ENCODE measurements around the gene PPP1R13B. TPM values are rescaled to one million over a fixed set of nuclear protein-coding genes. Genes with fewer than 3 reads are reported as not detected.
A peak's percentile ranks its signal among the peaks of the same experiment; 100 is the strongest.

PPP1R13B gene
- total RNA-seq, 1 donor from 2014 or later, result 9.6 TPM

DNA sequence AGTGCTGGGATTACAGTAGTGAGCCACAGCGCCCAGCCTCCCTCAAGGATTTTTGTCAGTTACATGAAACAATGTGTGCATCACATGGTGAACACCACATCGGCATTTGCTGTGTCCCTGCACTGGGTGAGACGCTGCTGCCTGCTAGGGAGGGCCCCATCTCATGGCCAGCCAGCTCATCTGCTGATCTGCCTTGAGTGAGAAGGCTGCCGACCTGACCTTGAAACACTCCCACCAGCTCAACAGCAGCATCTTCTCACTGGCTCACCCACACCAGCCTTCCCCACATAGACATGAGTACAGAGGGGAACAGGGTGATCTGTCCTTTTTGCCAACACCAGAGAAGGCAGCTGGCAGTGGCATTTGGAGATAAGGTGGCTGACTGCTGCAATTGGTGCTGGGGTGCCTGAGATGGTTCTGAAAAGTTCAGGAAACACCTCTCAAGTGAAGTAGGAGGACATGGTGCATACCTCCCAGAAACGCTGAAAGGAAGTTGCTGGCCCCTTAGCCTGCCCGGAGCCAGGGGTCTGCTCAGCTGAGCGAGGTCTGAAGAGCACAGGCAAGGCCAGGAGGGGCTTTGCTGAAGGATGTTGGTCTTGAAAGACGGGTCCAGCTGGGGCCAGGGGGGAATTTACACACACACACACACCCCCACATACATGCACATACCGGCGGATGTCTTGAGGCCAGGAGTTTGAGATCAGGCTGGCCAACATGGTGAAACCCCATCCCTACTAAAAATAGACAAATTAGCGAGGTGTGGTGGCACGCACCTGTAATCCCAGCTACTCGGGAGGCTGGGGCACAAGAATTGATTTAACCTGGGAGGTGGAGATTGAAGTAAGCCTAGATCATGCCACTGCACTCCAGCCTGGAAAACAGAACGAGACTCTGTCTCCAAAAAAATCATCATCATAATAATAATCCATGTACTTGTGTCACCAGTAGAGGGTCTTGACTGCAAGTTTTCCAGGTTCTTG is 14.3 kb upstream of the PPP1R13B start:
- H3K4me3 Mint-ChIP-seq, result no peak overlapping the region
- peaks cover 7% of the 10 kb centered on the region for H3K27me3 Mint-ChIP-seq (ENCODE audit: insufficient read depth)
- no peak for DNase-seq (ENCODE audit: low spot score)
- no peak overlapping the region for H3K27ac Mint-ChIP-seq
- no peaks in the 10 kb centered on the region for H3K36me3 Mint-ChIP-seq (ENCODE audit: low read depth)
- no peaks in the 10 kb centered on the region for H3K4me1 Mint-ChIP-seq (ENCODE audit: low read depth)
- H3K9me3 Mint-ChIP-seq, result no peaks in the 10 kb centered on the region
- intact Hi-C loops (cut with micrococcal nuclease), result no loop called here

DNA sequence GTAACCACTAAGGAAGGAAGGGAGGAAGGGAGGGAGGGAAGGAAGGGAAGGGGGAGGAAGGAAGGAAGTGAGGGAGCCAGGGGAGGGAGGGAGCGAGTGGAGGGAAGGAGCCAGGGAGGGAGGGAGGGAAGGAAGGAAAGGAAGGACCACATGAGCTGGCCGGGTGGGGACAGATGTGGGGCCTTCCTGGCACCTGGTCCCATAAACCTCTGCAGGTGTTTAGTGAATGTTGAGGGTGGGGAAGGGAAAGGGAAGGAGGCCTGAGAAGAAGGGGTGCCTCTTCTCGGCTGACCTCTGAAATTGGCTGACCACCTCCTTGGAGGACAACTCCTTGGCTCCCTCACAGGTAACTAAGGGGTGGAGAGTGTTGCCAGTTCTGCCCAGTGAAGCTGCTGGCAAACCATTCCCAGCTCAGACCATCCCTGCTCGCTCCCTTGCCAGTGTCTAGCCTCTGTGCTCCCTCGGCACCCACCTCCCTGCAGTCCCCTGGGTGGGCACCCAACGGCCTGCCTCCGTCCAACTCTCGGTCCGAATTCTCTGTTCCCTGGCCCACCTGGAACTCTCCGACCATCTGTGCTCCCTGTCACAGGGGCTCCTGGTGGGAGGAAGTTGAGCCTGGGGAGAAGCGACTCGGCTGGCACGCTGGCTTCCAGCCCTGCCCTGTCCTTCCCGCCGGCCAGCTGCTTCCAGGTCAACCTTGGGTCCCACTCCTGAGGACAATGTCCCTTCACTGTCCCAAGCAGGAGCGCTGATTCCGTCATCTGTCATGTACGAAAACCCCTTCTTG is 12.2 kb upstream of the PPP1R13B start:
- DNase-seq (ENCODE audit: low spot score), result no peak

DNA sequence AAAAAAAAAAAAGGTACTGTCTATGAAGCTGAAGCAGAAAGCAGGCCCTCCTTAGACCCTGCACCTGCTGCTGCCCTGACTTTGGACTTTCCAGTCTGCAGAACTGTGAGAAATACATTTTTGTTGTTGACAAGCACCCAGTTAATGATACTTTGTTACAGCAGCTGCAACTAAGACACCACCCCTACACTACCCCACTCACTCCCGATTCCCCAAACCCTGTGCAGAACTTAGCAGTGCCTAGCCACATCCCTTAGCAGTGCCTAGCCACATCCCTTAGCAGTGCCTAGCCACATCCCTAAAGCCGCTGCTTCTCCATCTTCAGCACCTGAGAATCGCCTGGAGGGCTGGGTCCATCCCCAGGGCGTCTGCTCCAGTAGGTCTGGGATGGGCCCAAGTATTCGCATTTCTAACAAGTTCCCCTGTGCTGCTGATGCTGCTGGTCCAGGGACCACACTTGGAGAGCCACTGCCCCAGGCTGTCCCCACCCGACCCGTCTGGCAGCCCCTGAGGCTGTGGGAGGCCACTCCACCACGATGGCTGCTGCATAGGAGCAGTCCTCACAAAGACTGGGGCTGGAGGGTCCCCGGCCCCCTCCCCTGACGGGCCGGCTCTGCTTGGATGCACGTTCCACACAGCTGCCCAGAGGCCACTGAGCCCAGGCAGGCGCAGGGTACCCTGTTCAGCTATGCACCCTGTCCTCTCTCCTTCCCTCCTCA is 10.8 kb upstream of the PPP1R13B start:
- H3K4me3 Mint-ChIP-seq, result no peak overlapping the region
- H3K4me1 Mint-ChIP-seq (ENCODE audit: low read depth), result no peaks in the 10 kb centered on the region
- H3K9me3 Mint-ChIP-seq, result no peaks in the 10 kb centered on the region
- intact Hi-C loops (cut with micrococcal nuclease), result no loop called here
- no peak for DNase-seq (ENCODE audit: low spot score)
- H3K27me3 Mint-ChIP-seq (ENCODE audit: insufficient read depth), result peaks cover 4% of the 10 kb centered on the region
- no peaks in the 10 kb centered on the region for H3K36me3 Mint-ChIP-seq (ENCODE audit: low read depth)
- H3K27ac Mint-ChIP-seq, result no peak overlapping the region

More for the DNA sequence above, 12.2 kb upstream of the PPP1R13B start:
- Mint-ChIP-seq H3K27ac (no peak overlapping the region), H3K36me3 (ENCODE audit: low read depth) (no peaks in the 10 kb centered on the region), H3K9me3 (no peaks in the 10 kb centered on the region), H3K4me3 (no peak overlapping the region), H3K27me3 (ENCODE audit: insufficient read depth) (peaks cover 9% of the 10 kb centered on the region), H3K4me1 (ENCODE audit: low read depth) (no peaks in the 10 kb centered on the region)
- intact Hi-C loops (cut with micrococcal nuclease), result no loop called here

- intact Hi-C loops (cut with micrococcal nuclease), result no loop called here
- peaks cover 4% of the 10 kb centered on the region for H3K27me3 Mint-ChIP-seq (ENCODE audit: insufficient read depth)
- H3K4me1 Mint-ChIP-seq (ENCODE audit: low read depth), result no peaks in the 10 kb centered on the region
- no peak overlapping the region for H3K27ac Mint-ChIP-seq
- no peaks in the 10 kb centered on the region for H3K9me3 Mint-ChIP-seq
- H3K4me3 Mint-ChIP-seq, result no peak overlapping the region
- no peak for DNase-seq (ENCODE audit: low spot score)
- H3K36me3 Mint-ChIP-seq (ENCODE audit: low read depth), result no peaks in the 10 kb centered on the region
Measured at GRCh38 chr14:103857256-103857655, 9.9 kb upstream of the PPP1R13B start.

GRCh38 chr14:103856607-103857006 is 9.2 kb upstream of the PPP1R13B start:
- Mint-ChIP-seq H3K27ac (no peak overlapping the region), H3K4me3 (no peak overlapping the region), H3K9me3 (no peaks in the 10 kb centered on the region), H3K27me3 (ENCODE audit: insufficient read depth) (peaks cover 3% of the 10 kb centered on the region), H3K36me3 (ENCODE audit: low read depth) (no peaks in the 10 kb centered on the region), H3K4me1 (ENCODE audit: low read depth) (no peaks in the 10 kb centered on the region)
- no peak for DNase-seq (ENCODE audit: low spot score)
- intact Hi-C loops (cut with micrococcal nuclease), result no loop called here

GRCh38 chr14:103856105-103856504 is 8.7 kb upstream of the PPP1R13B start:
- no peak for DNase-seq (ENCODE audit: low spot score)
- H3K27ac Mint-ChIP-seq, result no peak overlapping the region
- H3K4me3 Mint-ChIP-seq, result no peak overlapping the region
- H3K36me3 Mint-ChIP-seq (ENCODE audit: low read depth), result no peaks in the 10 kb centered on the region
- H3K9me3 Mint-ChIP-seq, result no peaks in the 10 kb centered on the region
- H3K4me1 Mint-ChIP-seq (ENCODE audit: low read depth), result no peaks in the 10 kb centered on the region
- intact Hi-C loops (cut with micrococcal nuclease), result no loop called here
- H3K27me3 Mint-ChIP-seq (ENCODE audit: insufficient read depth), result peaks cover 1% of the 10 kb centered on the region

GRCh38 chr14:103855734-103856095 is 8.3 kb upstream of the PPP1R13B start:
- no peak for DNase-seq (ENCODE audit: low spot score)
- no peak overlapping the region for H3K27ac Mint-ChIP-seq
- H3K27me3 Mint-ChIP-seq (ENCODE audit: insufficient read depth), result peaks cover 1% of the 10 kb centered on the region
- no peaks in the 10 kb centered on the region for H3K4me1 Mint-ChIP-seq (ENCODE audit: low read depth)
- no peak overlapping the region for H3K4me3 Mint-ChIP-seq
- intact Hi-C loops (cut with micrococcal nuclease), result no loop called here
- no peaks in the 10 kb centered on the region for H3K9me3 Mint-ChIP-seq
- H3K36me3 Mint-ChIP-seq (ENCODE audit: low read depth), result no peaks in the 10 kb centered on the region

DNA sequence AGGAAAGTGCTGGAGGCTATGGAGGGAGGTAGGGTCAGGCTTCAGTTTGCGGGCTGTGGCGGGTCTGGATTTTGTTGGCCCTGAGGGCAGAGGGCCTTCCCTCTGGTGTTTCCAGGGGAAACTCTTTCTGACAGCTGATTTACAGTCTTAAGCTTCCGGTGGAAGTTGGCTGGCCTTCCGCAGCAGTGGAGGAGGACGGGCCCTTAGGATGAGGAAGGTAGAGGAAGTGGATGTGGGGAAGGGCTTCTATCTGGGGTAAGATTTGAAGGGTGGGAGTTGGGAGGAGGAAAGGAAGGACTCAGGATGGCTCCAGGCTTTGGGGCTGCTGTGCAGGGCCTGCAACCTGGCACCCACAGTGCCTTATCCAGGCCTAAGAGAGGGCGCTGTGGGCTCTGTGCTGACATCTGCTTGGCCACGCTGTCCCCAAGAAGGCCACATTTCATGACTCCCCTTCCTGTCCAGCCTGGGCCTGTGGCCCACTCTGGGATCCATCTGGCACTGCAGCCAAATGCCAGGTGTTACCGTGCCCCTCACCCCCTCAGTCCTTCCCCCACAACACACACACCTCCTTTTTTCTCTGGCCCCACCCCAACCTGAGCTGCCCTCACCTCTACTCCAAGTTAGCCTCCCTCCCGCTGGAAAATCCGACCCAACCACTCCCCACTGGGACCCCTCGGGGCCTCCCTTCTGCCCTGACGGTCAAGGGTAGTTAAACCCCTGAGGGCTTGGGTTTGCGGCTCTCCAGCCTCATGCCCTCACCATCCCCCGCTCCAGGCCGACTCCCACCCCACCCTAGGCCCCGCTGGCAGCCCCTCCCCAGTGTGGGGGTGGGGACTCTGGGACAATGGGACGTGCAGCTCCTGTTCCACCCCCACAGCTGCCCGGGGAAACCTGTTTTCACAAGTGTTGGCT is 7.7 kb upstream of the PPP1R13B start:
- H3K27me3 Mint-ChIP-seq (ENCODE audit: insufficient read depth), result peaks cover 1% of the 10 kb centered on the region
- no peaks in the 10 kb centered on the region for H3K9me3 Mint-ChIP-seq
- DNase-seq (ENCODE audit: low spot score), result no peak
- intact Hi-C loops (cut with micrococcal nuclease), result no loop called here
- no peaks in the 10 kb centered on the region for H3K36me3 Mint-ChIP-seq (ENCODE audit: low read depth)
- H3K4me3 Mint-ChIP-seq, result no peak overlapping the region
- no peaks in the 10 kb centered on the region for H3K4me1 Mint-ChIP-seq (ENCODE audit: low read depth)
- H3K27ac Mint-ChIP-seq, result no peak overlapping the region

DNA sequence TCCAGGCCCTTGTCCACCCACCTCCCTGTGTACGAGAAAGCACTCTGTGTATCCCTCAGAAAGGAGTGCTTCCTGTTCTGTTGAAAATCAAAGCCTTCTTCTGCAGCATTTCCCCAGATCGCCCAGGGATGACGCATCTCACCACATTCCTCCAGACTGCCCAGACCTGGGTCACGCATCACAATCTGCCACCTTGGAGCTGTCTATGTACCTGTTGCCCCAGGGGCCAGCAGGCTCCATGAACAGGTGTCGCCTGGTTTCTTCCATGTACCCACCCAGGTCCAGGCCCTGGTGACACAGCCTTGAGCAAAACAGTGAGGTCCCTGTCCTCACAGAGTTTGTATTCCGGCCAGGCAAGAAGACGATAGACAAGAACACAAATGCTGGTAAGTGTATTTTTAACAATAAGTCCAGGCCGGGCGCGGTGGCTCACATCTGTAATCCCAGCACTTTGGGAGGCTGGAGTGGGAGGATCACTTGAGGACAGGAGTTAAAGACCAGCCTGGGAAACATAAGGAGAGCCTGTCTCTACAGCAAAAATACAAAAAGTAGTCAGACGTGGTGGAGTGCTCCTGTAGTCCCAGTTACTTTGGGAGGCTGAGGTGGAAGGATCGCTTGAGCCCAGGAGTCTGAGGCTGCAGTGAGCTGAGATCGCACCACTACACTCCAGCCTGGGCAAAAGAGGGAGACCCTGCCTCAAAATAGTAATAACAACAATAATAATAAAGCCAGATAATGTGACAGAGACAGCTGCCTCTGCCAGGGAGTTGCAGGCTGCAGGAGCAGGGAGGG is 6.8 kb upstream of the PPP1R13B start:
- H3K27ac Mint-ChIP-seq, result no peak overlapping the region
- no peaks in the 10 kb centered on the region for H3K9me3 Mint-ChIP-seq
- no peaks in the 10 kb centered on the region for H3K36me3 Mint-ChIP-seq (ENCODE audit: low read depth)
- peaks cover 1% of the 10 kb centered on the region for H3K27me3 Mint-ChIP-seq (ENCODE audit: insufficient read depth)
- H3K4me3 Mint-ChIP-seq, result no peak overlapping the region
- intact Hi-C loops (cut with micrococcal nuclease), result no loop called here
- no peaks in the 10 kb centered on the region for H3K4me1 Mint-ChIP-seq (ENCODE audit: low read depth)
- no peak for DNase-seq (ENCODE audit: low spot score)

DNA sequence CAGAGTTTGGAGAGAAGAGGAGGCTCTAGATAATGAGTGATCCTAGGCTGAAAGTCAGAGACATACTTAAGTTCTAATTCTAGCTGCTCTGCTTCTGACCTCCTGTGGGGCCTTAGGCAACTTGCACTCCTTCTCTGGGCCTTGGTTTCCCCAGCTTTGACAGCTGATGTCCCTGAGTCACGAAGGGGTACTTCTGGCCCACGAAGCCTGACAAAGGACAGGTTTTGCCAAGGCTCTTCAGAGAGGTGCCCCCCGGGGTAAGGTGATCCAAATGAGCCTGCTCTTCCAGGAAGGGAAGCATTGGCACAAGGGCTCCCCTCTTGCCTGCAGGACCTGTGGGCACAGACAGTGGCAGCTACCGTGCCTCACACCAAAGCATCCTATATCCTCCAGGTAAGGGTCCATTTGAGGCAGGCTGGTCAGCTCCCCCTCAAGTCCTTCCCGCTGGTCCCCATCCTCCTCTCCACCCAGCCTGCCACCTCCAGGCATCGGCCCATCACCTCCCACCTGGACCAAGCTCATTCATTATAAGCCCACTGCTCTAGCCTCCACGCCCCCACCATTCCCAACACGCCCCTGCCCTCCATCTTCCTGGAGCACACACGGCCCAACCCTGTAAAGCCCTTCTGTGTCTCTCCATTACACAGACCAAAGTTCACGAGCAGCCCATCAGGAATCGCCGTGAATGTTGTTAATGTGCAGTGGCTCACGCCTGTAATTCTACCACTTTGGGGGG is 1.9 kb upstream of the PPP1R13B start:
- Mint-ChIP-seq H3K27me3 (ENCODE audit: insufficient read depth) (peaks cover 19% of the 10 kb centered on the region), H3K36me3 (ENCODE audit: low read depth) (no peaks in the 10 kb centered on the region), H3K4me1 (ENCODE audit: low read depth) (peaks cover 15% of the 10 kb centered on the region), H3K27ac (peak overlapping the region; percentile 19), H3K9me3 (no peaks in the 10 kb centered on the region), H3K4me3 (peak overlapping the region; percentile 77)
- intact Hi-C loops (cut with micrococcal nuclease), result no loop called here
- DNase-seq (ENCODE audit: low spot score), result no peak

Measured in activated T-helper 1 cell treated with anti-CD3 and anti-CD28 coated beads, Interleukin-12 subunit alpha, Interleukin-12 subunit beta, Interleukin-2, Interleukin-4 antibody, amounts not matched to agents 30 ng/mL and 10 ng/mL and 1 ng/mL, durations not matched to agents 14 hours and 24 hours and 36 hours (primary cell).